HL-60 (cell line): ENCODE results near the gene XRN2.

Source experiments
- DNase-seq, 2 experiments: peaks; one replicate each; pipeline ENCODE4 v3.0.0-alpha.2; 2010 to 2020; ENCODE audit warnings: low read depth in 1 of 2, low spot score in 1 of 2
- H3K27ac ChIP-seq: fragments of 250-450 bp; sonication (Bioruptor Pico); replicated peaks from 2 replicates; pipeline ENCODE4 v1.5.1; 2020; ENCODE audit warnings: mild to moderate bottlenecking, moderate library complexity
- H3K27me3 ChIP-seq: fragments of 250-450 bp; sonication (Bioruptor Pico); 2 replicates; pipeline ENCODE4 v1.5.1; 2021; ENCODE audit warnings: mild to moderate bottlenecking, moderate library complexity; ENCODE audit not compliant: insufficient read depth, poor library complexity, severe bottlenecking
- H3K4me3 ChIP-seq: replicated peaks from 2 replicates; pipeline ENCODE4 v1.5.1; 2011; ENCODE audit warnings: mild to moderate bottlenecking, control low read depth, low read length; ENCODE audit not compliant: insufficient read depth
- GABPA ChIP-seq: IDR thresholded peaks from 2 replicates; pipeline ENCODE4 v1.6.1; 2012; ENCODE audit warnings: low read depth
- POLR2AphosphoS5 ChIP-seq: IDR thresholded peaks from 2 replicates; pipeline ENCODE4 v1.6.1; 2012; ENCODE audit warnings: low read depth
- SPI1 ChIP-seq: IDR thresholded peaks from 2 replicates; pipeline ENCODE4 v1.6.1; 2012; ENCODE audit warnings: low read depth, mild to moderate bottlenecking, borderline replicate concordance
- TF ChIP-seq, protein P1 (sequence below): IDR thresholded peaks from one replicate; pipeline ENCODE4 v1.5.1; 2011; ENCODE audit warnings: low read length, control low read depth, inconsistent platforms; ENCODE audit not compliant: insufficient read depth
- TF ChIP-seq, protein P2 (sequence below): IDR thresholded peaks from 2 replicates; pipeline ENCODE4 v1.6.1; 2012; ENCODE audit warnings: low read depth; ENCODE audit not compliant: insufficient replicate concordance

XRN2 gene

DNA sequence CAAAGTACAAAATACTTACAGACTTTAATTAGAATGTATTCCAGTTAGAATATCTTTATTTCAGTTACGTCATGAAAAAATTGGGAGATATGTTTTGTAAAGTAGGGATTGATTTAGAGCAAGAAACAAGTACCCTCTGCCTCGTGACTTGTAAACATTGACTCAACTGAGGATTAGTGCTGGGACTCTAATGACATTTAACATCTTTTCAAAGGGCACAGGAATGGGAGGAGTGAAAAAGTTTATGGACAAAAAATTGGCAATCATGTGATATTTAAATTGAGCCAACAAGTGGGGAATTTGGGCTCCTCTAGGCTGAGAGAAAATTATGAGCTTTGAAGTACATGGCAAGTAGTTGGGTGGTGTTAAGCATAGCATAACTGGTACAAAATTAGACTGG, 68.9 kb downstream of the XRN2 start:
- no peak for DNase-seq
- TF ChIP-seq, protein P1, sequence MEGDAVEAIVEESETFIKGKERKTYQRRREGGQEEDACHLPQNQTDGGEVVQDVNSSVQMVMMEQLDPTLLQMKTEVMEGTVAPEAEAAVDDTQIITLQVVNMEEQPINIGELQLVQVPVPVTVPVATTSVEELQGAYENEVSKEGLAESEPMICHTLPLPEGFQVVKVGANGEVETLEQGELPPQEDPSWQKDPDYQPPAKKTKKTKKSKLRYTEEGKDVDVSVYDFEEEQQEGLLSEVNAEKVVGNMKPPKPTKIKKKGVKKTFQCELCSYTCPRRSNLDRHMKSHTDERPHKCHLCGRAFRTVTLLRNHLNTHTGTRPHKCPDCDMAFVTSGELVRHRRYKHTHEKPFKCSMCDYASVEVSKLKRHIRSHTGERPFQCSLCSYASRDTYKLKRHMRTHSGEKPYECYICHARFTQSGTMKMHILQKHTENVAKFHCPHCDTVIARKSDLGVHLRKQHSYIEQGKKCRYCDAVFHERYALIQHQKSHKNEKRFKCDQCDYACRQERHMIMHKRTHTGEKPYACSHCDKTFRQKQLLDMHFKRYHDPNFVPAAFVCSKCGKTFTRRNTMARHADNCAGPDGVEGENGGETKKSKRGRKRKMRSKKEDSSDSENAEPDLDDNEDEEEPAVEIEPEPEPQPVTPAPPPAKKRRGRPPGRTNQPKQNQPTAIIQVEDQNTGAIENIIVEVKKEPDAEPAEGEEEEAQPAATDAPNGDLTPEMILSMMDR = no peak
- TF ChIP-seq, protein P2, sequence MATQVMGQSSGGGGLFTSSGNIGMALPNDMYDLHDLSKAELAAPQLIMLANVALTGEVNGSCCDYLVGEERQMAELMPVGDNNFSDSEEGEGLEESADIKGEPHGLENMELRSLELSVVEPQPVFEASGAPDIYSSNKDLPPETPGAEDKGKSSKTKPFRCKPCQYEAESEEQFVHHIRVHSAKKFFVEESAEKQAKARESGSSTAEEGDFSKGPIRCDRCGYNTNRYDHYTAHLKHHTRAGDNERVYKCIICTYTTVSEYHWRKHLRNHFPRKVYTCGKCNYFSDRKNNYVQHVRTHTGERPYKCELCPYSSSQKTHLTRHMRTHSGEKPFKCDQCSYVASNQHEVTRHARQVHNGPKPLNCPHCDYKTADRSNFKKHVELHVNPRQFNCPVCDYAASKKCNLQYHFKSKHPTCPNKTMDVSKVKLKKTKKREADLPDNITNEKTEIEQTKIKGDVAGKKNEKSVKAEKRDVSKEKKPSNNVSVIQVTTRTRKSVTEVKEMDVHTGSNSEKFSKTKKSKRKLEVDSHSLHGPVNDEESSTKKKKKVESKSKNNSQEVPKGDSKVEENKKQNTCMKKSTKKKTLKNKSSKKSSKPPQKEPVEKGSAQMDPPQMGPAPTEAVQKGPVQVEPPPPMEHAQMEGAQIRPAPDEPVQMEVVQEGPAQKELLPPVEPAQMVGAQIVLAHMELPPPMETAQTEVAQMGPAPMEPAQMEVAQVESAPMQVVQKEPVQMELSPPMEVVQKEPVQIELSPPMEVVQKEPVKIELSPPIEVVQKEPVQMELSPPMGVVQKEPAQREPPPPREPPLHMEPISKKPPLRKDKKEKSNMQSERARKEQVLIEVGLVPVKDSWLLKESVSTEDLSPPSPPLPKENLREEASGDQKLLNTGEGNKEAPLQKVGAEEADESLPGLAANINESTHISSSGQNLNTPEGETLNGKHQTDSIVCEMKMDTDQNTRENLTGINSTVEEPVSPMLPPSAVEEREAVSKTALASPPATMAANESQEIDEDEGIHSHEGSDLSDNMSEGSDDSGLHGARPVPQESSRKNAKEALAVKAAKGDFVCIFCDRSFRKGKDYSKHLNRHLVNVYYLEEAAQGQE = no peak
- TF ChIP-seq POLR2AphosphoS5 (no peak), SPI1 (no peak), GABPA (no peak)
- Histone ChIP-seq H3K4me3 (no peak overlapping the region), H3K27me3 (no peaks in the 10 kb centered on the region), H3K27ac (no peak overlapping the region)

DNA sequence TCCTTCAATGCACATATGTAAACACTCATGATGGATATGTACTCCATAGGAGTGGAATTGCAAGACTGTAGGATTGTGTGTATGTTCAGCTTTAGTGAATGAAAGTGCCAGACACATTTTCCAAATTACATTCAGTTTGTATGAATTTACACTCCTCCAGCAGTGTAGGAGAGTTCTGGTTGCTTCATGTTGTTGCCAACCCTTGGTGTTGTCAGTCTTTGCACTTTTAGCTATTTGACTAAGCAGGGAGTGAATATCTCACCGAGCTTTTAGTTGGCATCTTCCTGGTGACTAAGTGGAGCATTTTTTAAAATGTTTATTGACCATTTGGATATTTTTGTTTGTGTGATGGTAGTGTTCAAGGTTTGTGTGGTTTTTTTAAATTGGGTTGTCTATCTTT, 70.3 kb downstream of the XRN2 start:
- Histone ChIP-seq H3K27ac (no peak overlapping the region), H3K27me3 (no peaks in the 10 kb centered on the region), H3K4me3 (no peak overlapping the region)
- TF ChIP-seq POLR2AphosphoS5 (no peak), GABPA (no peak), SPI1 (no peak)
- TF ChIP-seq, protein P1 = no peak
- TF ChIP-seq, protein P2 = no peak
- DNase-seq = no peak

DNA sequence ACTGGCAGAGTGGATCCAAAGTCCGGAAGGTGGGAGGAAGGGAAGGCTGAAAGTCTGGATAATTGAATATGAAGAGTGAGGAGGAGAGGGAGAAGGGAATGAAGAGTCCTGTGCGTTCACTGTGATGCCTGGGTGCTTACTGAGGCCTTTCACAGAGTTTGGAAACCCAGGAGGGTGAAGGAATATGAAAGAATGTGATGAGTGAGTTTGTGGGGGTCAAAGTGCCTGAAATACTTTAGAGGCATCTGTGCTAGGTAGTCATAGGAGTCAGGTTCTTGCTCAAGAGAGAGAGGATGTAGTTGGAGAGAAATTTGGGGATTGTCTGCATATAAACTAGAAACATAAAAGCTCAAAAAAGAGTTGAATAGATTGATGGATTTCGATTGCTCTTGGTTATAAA, 73.5 kb downstream of the XRN2 start:
- Histone ChIP-seq H3K27ac (no peak overlapping the region), H3K27me3 (no peaks in the 10 kb centered on the region), H3K4me3 (no peak overlapping the region)
- TF ChIP-seq, protein P1 = no peak
- TF ChIP-seq SPI1 (no peak), GABPA (no peak), POLR2AphosphoS5 (no peak)
- TF ChIP-seq, protein P2 = no peak
- no peak for DNase-seq
